ENCODE data around the gene SLAMF1.

Gene SLAMF1

DNA sequence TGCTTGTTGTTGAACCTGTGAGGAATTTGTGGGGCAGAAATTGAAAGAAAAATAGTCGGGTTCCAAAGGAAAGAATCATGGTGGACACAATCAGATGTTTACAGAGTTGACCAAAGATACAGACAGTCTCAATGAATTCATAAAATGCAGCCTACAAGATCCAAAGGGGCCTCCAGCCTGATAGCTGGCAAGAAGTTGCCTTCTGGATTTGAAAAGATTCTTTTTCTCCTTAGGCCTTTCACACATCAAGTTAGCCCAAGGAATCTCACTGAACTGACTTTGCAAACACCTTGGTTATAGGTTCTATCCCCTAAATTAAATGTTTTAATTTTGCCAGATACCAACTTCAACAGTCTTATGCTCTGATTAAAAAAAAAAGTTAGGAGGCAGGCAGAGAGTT lies 21.5 kb downstream of the SLAMF1 start:
- no peak for DNase-seq (ENCODE audit: low read depth in 2 of 3, low spot score in 1 of 3)

GRCh38 chr1:160624464-160624863 lies 22.4 kb downstream of the SLAMF1 start:
- no peak for DNase-seq (ENCODE audit: low read depth in 2 of 3, low spot score in 1 of 3)

- no peak for DNase-seq (ENCODE audit: low read depth in 2 of 3, low spot score in 1 of 3)
These were observed 23.0 kb downstream of the SLAMF1 start for GRCh38 chr1:160623862-160624261.

DNA sequence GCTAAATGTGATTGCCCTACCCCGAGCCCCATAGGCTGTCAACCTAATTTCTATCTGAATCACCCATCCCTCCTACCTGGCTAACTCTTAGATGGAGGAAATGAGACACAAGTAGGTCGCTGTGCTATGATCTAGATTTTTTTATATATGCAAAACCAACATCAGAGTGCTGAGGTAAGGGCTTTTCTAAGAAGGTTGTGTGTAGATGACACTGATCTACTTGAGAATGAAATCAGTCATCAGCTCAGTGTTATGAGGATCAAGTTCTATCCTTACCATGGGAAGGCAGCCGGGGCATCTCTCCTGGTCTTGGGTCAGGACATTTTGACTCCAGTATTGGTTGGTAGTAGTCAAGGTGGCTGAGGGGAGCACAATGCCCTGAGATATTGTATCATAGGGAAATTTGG lies 23.6 kb downstream of the SLAMF1 start:
- peak in 1 of 3 donors; percentile 43 for DNase-seq (ENCODE audit: low read depth in 2 of 3, low spot score in 1 of 3)

DNA sequence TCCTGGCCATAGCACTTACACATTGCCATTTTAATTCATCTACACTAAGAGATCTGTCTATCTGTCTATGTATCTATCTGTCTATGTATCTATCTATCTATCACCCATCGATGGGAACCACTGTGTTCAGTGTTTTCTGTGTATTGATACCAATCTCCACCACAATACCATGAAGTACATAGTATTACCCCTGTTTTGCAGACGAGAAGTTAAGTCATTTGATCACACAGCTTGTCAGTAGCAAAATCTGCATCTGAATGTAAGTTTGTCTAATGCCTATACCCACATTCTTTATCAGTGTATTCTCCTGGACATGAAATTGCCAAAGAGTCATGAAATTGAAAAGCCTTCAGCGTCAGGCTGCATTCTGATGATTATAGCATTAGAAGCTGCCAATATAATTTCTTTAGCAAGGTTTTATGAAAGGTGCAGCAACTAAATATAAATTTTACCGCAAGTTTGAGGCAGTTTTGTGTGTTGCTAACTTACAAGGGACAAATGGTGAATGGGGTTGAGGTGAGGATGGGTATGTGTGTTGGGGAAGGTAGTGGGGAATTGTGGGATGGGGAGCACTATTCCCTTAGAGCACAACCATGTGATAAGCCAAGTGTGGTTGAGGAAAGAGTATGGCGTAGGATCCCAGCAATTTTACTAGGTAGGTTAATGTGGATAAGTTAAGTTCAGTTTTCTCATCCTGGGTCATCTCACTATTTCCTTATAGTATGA lies 24.2 kb downstream of the SLAMF1 start:
- no peak for DNase-seq (ENCODE audit: low read depth in 2 of 3, low spot score in 1 of 3)

- DNase-seq (ENCODE audit: low read depth in 2 of 3, low spot score in 1 of 3) = no peak
These were observed 25.0 kb downstream of the SLAMF1 start for GRCh38 chr1:160621633-160622413.

DNA sequence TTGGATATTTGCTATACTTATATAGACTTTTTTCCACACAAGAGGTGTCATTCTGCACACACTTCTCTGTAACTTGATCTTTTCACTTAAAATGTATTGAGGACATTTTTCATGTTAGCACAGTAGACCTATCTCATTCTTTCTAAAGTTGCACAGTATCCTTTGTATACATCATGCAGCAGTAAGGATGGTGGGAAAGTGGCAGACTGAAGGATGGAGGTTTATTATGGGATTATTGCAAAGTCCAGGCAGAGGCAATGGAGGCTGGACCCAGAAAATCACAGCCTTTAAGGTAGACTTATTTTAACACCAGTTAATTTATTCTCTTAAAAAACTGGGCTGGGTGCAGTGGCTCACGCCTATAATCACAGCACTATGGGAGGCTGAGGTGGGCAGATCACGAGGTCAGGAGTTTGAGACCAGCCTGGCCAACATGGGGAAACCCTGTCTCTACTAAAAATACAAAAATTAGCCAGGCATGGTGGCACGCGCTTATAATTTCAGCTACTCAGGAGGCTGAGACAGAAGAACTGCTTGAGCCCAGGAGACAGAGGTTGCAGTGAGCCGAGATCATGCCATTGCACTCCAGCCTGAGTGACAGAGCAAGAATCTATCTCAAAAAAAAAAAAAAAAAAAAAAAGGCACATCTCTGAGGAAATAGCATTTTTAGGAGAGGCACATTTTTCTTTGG lies 25.8 kb downstream of the SLAMF1 start:
- no peak for DNase-seq (ENCODE audit: low read depth in 2 of 3, low spot score in 1 of 3)

- DNase-seq (ENCODE audit: low read depth in 2 of 3, low spot score in 1 of 3) = no peak
These were observed 27.0 kb downstream of the SLAMF1 start for GRCh38 chr1:160619742-160620277.

DNA sequence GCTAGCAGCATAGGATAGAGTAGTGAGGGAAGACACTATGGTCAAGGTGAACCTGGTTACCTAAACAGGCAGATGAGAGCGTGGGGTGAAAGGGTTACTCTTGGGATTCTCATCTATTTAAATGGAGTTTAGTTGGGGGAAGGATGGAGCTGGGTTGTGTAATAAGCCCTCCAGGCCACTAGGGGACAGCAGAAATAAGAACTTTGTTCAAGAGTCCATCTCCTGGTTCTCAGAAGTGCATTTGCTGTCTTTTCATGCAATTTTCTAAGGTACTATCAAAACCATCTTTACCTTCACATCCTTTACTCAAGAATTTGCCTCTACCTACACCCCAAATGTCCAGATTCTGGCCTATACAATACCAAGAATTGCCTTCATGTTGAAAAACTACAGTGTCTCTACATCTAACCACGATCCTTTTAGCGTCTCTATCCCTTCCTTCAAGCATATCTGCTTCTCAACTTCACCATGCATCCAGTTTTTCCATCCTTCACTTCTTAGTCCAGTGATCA lies 28.0 kb downstream of the SLAMF1 start:
- DNase-seq (ENCODE audit: low read depth in 2 of 3, low spot score in 1 of 3) = peak in 1 of 3 donors; percentile 58

GRCh38 chr1:160618327-160618726 lies 28.5 kb downstream of the SLAMF1 start:
- DNase-seq (ENCODE audit: low read depth in 2 of 3, low spot score in 1 of 3) = no peak

DNA sequence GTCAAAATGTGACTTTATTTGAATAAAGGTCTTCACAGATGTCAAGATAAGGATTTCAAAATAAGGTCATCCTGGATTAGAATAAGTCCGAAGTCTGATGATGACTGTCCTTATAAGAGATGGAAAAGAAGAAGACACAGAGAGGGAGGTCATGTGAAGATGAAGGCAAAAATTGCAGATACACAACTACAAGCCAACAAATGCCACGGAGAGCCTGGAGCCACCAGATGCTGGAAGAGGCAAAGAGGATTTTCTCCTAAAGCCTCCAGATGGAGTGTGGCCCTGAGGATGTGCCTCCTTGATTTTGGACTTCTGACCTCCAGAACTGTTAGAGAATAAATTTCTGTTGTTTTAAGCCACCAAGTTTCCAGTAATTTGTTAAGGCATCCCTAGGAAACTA lies 31.2 kb downstream of the SLAMF1 start:
- no peak for DNase-seq (ENCODE audit: low read depth in 2 of 3, low spot score in 1 of 3)

GRCh38 chr1:160614410-160614809 lies 32.4 kb downstream of the SLAMF1 start:
- DNase-seq (ENCODE audit: low read depth in 2 of 3, low spot score in 1 of 3) = no peak

DNA sequence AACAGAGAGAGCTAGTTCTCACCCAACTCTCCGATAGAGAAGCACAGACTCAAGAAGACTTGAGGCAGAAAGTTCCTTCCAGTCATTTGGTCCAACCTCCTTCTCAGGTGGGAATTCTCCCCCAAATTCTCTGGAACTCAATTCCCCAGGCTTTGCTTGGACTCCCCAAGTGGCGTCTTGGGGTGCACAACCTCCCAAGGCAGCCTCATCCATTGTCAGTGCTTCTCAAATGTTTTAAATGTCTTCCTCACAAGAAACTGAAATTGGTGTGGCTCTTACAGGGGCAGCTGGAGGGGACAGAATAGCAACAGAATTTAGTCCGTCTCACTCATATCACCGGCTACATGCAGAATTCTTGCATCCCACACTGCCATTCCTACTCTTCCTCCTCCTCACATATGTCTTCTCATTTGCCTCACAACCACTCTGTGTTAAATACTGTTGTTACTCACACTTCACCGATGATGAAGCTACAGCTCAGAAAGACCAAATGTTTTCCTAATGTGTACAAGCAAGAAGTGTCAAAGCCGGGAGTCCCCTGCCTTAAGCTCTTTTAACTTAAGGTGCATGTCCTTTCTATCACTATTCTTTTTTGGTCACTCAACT lies 34.1 kb downstream of the SLAMF1 start:
- DNase-seq (ENCODE audit: low read depth in 2 of 3, low spot score in 1 of 3) = no peak

DNA sequence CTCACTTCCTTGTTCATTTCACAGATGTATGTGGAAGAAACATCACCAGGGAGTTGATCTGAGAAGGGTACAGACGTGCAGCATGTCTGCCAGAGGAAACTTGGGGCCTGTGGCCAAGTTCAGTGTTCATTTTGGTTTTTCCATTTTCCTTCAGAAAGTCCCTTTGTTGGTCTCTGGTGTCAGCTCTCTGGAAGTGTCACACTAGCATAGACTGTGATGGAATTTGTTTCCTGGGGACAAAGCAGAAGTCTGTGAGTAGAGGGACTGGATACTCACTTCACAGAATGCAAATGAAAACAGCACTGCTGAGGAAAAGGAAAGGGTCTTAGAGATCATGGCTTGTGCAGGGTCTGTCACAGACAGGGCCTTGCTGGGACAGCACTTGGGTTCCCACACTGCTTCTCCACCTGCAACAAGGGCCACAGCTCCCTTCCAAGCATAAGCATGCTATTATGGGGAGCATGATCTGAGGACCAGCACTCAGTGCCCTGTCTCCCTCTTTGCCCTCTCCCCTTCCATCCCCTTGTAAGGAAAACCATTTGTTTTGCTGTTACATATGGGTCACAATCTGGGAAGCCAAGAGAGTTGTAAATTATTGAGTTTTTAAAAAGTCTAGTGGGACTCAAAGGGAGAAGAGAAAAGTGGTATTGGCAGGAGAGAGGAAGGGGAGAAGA lies 36.1 kb downstream of the SLAMF1 start:
- no peak for DNase-seq (ENCODE audit: low read depth in 2 of 3, low spot score in 1 of 3)

- DNase-seq (ENCODE audit: low read depth in 2 of 3, low spot score in 1 of 3) = no peak
These were observed 37.9 kb downstream of the SLAMF1 start for GRCh38 chr1:160608941-160609340.

GRCh38 chr1:160608514-160608913 lies 38.3 kb downstream of the SLAMF1 start:
- no peak for DNase-seq (ENCODE audit: low read depth in 2 of 3, low spot score in 1 of 3)

GRCh38 chr1:160608057-160608456 lies 38.8 kb downstream of the SLAMF1 start:
- no peak for DNase-seq (ENCODE audit: low read depth in 2 of 3, low spot score in 1 of 3)

- no peak for DNase-seq (ENCODE audit: low read depth in 2 of 3, low spot score in 1 of 3)
These were observed 39.2 kb downstream of the SLAMF1 start for GRCh38 chr1:160607672-160608032.

- peak in 1 of 3 donors; percentile 60 for DNase-seq (ENCODE audit: low read depth in 2 of 3, low spot score in 1 of 3)
These were observed 39.7 kb downstream of the SLAMF1 start for GRCh38 chr1:160607011-160607671.

- no peak for DNase-seq (ENCODE audit: low read depth in 2 of 3, low spot score in 1 of 3)
These were observed 40.2 kb downstream of the SLAMF1 start for GRCh38 chr1:160606611-160607010.
